T-helper 1 cell treated with Interleukin-12 subunit alpha and Interleukin-12 subunit beta and Interleukin-4 antibody, amounts not matched to agents 30 ng/mL and 1 ng/mL, for 36 hours (primary cell): Measurements from ENCODE around the gene SYT4. TPM values are rescaled to one million over a fixed set of nuclear protein-coding genes. Genes with fewer than 3 reads are reported as not detected.
"Not testable (repeated sequence)": the region's sequence is repeated elsewhere in the genome, so short reads cannot be mapped to it uniquely, and the experiment has no call there.

Source experiments
- intact Hi-C: fragments of 100-400 bp; cut with micrococcal nuclease; formaldehyde crosslinking; loops from one replicate; pipeline ENCODE4 v1.15.1; 2024
- total RNA-seq: library from RNA; stranded (reverse); gene quantifications from 2 replicates; pipeline ENCODE4 v1.2.3, GENCODE V29; 2022

Gene SYT4
- total RNA-seq, result not detected in 2 replicates

- intact Hi-C loops, result no loop called here
These were observed at the start of gene SYT4 for GRCh38 chr18:43277164-43277600. SYT4 (minus strand) TSS chr18:43277490; CDS start chr18:43277281, 209 bp downstream.

DNA sequence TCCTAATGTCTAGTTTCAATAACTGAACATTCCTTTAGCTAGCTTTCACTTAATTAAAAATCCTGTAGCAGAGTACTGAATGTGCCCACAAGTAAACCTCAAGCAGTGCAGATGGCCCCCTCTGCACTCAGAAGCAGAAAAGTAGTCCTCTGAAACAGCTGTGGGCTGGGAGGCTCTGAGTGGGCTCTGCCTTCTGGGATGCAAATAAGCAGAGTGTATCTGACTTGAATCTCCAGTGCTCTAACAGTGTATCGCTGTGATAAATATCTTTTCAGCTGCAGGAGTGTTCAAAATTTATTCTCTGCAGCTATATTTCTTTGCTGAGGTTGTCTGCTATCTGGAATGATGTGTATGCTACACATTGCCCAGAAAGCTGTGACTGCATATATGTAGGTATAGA is 44.8 kb upstream of the SYT4 start:
- intact Hi-C loops, result no loop called here

DNA sequence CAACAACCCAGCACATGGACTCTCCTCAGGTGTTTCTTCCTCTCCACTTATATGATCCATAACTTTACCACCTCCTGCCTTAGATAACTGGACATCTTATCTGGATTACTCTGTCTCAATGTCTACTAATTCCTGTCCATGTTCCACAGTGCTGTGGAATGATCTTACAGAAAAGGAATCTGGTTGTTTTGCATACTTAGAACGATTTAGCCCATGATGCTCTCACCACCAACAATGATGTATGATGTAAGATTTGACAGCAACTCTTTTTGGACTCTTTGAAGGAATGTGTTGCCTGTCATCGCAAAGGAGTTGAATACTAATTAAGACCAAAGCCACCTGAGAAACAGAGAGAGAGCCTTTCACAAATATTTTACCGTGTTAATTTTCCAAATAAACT is 37.7 kb upstream of the SYT4 start:
- intact Hi-C loops, result no loop called here

DNA sequence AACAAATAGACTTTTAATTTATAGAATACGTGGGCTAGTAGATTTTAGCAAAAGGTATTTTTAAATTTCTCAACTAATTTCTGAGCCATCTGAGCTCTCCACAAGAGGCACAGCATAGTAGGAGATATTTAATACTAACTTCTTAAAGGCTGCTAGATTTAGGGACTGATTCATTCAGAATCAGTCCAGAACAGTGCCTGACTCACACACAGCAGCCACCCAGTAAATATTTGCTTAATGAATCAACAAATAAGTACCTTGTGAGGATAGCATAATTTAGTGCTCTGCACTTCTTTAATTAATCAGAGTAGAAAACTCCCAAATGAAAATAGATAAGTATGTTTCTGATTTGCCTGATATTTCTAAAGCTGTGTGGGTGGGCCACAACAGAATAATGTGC is 35.6 kb upstream of the SYT4 start:
- intact Hi-C loops, result no loop called here

DNA sequence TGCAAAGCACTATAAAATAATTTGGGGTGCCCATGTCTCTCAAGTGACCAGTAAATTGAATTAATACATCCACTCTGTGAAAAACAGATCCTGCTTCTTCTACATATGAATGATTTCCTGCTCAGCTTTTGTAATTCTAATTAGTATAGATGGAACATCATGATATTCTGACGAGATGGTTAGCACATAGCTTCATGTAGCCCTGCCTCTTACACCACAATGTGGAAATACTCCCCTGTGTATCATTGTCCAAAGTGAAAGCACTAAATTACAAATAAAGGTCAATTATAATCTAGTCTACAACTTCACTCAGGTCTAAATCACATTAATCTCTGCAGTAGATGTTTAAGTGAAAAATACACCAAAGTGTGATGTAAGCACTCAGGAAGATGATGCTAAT is 32.9 kb upstream of the SYT4 start:
- intact Hi-C loops, result no loop called here

DNA sequence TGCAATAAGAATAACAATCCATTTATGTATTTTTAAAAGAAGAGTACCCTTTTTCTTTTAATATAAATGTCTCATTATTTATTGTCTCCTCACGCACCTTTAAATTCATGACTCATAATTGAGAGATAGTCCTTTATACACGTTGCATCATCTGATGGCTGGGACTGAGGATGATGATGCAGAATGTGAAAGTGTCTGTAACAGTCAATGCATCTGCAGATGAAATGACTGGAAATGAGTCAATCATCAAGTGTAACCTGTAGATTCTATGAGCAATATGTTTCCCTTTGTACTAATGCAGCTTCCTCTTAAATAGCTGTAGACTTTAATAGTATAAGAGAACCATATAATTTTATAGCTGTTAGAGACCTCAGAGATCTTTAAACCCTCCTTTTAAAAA is 26.1 kb upstream of the SYT4 start:
- intact Hi-C loops, result no loop called here

DNA sequence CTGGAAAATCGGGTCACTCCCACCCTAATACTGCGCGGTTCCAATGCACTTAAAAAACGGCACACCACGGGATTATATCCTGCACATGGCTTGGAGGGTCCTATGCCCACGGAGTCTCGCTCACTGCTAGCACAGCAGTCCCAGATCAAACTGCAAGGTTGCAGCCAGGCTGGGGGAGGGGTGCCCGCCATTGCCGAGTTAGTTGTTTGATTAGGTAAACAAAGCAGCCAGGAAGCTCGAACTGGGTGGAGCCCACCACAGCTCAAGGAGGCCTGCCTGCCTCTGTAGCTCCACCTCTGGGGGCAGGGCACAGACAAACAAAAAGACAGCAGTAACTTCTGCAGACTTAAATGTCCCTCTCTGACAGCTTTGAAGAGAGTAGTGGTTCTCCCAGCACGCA is 8.9 kb upstream of the SYT4 start:
- intact Hi-C loops, result not testable (repeated sequence)

GRCh38 chr18:43283299-43283698 is 6.0 kb upstream of the SYT4 start:
- intact Hi-C loops, result no loop called here

DNA sequence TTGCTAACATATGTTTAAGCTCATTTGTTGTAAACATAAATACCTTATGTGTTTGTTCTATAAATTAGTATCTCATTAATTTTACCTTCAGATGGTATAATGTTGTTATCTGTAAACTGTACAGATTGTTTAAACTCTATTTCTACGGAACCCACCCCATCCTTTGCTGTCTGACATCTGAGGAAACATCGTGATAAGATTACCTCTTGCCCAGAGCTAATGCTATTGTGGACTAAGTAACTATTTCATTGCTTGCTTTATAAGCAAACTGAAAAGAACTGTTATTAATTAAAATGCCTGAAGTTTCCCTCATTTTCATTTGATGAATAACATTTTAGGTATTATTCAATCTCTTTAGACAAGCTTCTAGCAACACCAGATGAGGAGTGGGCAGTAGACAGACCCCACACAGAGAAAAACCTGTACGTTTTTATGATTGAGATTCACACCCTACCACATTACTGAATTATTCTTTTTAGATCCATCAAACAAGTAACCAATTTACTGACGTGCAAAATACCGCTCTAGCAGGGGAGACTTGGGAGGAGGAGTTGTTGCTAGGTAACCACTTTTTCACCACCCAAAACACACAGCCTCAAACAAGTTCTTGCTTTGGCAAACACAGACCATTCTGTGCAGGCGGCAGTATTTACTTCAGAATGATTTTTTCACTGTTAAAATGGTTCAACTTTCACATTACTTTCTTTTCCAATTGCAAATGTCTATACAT is 1.9 kb upstream of the SYT4 start:
- intact Hi-C loops, result no loop called here

- intact Hi-C loops, result no loop called here
These were observed 1.1 kb upstream of the SYT4 start for GRCh38 chr18:43278355-43278754.

GRCh38 chr18:43276491-43276890 is 799 bp downstream of the SYT4 start:
- intact Hi-C loops, result no loop called here

GRCh38 chr18:43275546-43275945 is 1.7 kb downstream of the SYT4 start:
- intact Hi-C loops, result no loop called here

DNA sequence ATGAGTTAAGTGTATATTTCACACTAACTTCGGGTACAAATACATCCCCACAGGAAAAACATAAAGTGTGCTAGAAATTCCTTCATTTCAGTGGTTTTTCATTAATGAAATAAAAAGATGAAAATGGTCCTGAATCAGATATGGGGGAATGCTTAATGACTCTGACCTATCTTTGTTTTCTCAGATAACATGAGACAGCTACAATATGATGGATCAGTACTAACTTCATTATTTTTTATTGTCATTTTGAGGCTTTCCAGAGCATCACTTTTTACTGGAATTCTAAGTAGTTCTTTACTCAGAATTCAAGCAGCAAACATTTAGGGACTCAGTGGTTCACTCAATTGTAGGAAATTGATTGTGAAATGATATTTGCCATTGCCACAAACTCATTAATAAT is 2.8 kb downstream of the SYT4 start:
- intact Hi-C loops, result no loop called here

DNA sequence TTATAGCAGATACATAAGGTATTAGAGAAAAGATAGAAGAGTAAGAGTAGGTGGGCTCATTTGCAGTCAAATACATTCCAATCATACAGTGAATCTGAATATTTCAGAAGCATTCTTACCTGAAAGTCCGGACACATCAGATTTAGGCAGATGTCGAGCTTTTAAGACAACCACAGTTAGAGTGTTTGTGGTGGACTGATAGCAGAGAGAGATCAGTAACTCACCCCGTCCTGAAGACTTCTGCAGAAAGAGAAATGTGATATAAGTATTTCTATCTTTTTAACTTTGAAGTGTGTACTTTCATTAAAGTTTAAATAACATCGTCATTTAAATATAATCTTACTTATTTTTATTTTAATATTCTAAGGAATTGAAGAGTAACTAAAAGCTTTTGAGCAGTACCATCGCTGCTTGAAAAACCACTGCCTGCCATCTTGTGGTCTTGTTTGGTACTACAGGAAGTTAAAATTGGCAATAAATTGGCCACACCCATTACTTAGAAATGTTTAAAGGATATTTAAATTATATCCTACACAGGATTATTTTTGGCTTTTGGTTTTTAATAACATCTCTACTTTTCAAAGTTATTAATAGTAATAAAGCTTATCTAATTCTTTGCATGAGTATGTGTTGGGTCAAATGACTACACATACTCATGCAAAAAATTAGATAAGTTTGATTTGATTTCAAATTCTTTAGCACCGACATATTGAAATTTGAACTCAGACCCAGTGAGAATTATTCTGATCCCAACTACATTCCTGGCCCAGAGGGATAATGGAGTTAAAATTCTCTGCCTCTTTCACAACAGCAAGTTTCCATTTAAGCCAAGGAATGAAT is 5.5 kb downstream of the SYT4 start:
- intact Hi-C loops, result loop anchor here (1.0 to 2.0 kb wide), 3 partner anchors 675 to 1158 kb away; no protein-coding TSS in a partner anchor

DNA sequence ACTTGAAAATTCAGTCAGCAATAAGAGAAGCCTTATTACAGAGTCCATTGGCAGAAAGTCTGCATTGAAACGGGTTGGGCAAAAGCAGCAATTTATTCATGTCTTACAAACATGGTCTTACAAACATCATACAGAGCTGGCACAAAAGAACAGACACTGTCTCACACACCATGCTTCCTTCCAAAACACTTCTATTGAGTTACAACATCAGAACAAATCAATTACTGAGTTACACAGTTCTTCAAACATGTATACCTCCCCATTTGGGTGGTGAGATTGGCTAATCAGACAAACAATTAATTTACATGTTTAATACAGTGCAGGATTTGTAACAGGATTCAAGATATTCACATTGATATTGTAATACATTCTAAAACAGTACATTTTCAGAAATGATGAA is 9.5 kb downstream of the SYT4 start:
- intact Hi-C loops, result no loop called here

DNA sequence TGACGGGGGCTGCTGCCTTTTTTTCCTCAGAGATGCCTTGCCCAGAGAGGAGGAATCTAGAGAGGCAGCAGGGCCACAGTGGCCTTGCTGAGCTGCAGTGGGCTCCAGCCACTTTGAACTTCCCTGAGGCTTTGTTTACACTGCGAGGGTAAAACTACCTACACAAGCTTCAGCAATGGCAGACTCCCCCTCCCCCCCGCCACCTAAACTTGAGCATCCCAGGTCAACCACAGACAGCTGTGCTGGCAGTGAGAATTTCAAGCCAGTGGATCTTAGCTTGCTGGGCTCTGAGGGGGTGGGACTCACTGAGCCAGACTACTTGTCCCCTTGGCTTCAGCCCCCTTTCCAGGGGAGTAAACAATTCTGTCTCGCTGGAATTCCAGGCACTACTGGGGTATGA is 11.8 kb downstream of the SYT4 start:
- intact Hi-C loops, result no loop called here

DNA sequence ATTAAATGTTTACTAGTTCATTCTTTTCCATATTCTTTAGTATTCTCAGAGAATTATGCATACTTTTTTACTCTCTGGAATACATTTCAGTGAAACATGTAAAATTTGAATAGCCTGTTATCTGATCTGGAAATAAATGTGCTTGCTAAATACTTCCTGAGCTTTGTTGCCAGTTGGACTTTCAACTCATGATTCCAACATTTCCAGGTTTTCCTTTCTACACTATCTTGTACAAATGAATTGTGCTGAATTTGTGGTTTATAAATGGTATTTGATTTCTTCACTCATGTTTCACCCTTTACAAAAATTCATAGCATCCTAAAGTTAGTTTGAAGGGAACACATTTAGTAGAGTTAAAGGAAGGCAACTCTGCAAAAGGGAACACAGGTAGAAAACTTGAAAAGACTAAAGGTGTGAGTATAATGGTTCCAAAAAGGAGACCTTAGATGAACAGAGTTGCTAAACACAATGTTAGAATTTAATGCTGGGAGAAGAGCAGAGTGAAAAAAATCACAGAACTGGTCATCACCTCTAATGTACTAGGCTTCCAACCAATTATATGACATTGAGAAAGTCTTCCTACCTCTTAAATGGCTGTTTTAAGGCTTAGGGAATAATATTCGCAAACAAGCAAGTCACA is 28.6 kb downstream of the SYT4 start:
- intact Hi-C loops, result no loop called here

DNA sequence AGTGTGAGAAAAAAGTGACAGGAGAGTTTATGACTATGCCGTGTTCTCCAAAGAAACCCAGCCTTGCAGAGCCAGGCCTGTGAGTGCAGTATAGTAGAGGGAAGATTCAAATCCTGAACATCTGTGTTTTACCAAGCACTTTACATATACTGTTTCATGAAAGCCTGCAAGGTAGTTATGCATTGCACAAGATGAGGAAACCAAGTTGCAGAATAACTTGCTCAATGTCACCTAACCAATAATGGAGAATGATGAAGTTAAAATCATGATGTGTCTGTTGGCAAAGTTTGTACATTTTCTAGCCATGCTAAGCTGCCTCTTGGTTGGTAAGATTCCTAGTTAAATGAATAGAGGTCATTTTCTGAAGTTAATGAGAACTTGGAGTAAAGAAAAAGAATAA is 29.3 kb downstream of the SYT4 start:
- intact Hi-C loops, result no loop called here

DNA sequence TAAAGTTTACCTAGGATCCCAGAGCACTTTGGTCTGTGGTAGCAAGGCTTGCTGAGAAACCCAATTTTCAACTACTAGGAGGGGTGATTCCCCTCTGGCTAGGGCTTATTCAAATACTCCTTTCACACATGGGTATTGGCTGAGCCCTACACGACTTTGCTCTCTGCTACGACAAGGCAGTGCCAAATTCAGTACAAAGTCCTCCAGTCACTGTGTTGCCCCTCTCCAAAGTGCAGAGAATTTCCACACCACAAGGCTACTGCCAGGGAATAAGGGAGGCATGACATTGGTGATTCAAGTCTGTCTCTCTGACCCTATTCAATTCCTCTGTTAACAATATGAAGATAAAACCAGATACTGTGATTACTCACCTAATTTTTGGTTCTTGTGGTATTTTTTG is 38.9 kb downstream of the SYT4 start:
- intact Hi-C loops, result no loop called here

DNA sequence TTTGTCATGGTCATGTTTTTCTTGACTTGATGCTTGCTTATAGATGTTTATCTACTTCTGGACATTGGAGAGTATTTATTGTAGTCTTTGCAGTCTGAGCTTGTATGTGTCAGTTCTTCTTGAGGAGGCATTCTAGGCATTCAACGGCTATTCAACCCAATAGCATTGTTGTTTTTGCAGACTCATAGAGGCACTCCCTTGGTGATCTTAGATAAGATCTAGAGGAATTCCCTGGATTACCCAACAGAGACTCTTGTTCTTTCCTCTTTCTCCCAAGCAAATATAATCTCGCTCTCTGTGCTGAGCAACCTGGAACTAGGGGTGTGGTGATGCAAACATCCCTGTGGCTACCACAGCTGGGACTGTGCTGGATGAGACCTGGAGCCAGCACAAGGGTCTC is 40.4 kb downstream of the SYT4 start:
- intact Hi-C loops, result no loop called here

DNA sequence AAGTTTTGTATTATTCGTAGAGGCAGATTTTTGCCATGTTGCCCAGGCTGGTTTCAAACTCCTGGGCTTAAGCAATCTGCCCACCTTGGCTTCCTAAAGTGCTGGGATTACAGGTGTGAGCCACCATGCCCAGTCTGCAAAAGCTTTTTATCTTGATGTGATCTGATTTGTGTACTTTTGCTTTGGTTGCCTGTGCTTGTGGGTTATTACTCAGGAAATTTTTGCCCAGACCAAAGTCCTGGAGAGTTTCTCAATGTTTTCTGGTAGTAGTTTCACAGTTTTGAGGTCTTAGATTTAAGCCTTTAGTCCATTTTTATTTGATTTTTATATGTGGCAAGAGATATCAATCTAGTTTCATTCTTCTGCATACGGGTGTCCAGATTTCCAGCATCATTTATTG is 42.4 kb downstream of the SYT4 start:
- intact Hi-C loops, result no loop called here

DNA sequence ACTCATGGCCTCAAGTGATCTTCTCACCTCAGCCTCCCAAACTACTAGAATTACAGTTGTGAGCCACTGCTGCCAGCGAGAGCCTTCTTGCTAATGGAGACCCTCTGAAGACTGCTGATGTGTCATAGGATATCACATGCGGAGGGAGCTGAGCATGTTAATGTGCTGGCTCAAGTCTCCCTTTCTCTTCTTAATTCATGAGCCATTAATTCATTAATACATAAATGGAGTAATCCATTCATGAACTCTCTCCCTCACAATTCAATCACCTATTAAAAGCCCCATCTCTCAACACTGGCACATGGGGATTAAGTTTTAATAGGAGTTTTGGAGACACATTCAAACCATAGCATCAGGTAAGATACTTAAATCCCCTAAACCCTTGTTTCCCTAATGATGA is 54.8 kb downstream of the SYT4 start:
- intact Hi-C loops, result no loop called here
